Central memory CD8-positive, alpha-beta T cell (primary cell): ENCODE measurements around the gene NPL.
A peak's percentile ranks its signal among the peaks of the same experiment; 100 is the strongest.

Experiments
- ATAC-seq: fragments of 150-1000 bp; cut with Tn5 transposase; replicated peaks from 2 replicates; pipeline ENCODE4 v1.10.0; 2022; ENCODE audit warnings: mild to moderate bottlenecking, moderate FRiP score, moderate number of reproducible peaks; ENCODE audit not compliant: poor library complexity, severe bottlenecking; ENCODE audit errors: extremely low read depth
- DNase-seq, 2 donors: peaks; one replicate each; pipeline ENCODE4 v3.0.0; 2021; ENCODE audit warnings: low spot score in 2 of 2
- H3K27ac Mint-ChIP-seq: one replicate; pipeline ENCODE4 v1.8.0; 2022; ENCODE audit warnings: low read depth, mild to moderate bottlenecking, moderate library complexity, mixed read lengths
- H3K27me3 Mint-ChIP-seq: one replicate; pipeline ENCODE4 v1.8.0; 2022; ENCODE audit warnings: mixed read lengths
- H3K36me3 Mint-ChIP-seq: one replicate; pipeline ENCODE4 v1.8.0; 2022; ENCODE audit warnings: mild to moderate bottlenecking, moderate library complexity, mixed read lengths; ENCODE audit not compliant: insufficient read depth
- H3K4me1 Mint-ChIP-seq: one replicate; pipeline ENCODE4 v1.8.0; 2022; ENCODE audit warnings: mixed read lengths
- H3K4me3 Mint-ChIP-seq: one replicate; pipeline ENCODE4 v1.8.0; 2022; ENCODE audit warnings: mild to moderate bottlenecking, moderate library complexity, mixed read lengths
- H3K9me3 Mint-ChIP-seq: one replicate; pipeline ENCODE4 v1.8.0; 2022; ENCODE audit warnings: mixed read lengths

Gene NPL

DNA sequence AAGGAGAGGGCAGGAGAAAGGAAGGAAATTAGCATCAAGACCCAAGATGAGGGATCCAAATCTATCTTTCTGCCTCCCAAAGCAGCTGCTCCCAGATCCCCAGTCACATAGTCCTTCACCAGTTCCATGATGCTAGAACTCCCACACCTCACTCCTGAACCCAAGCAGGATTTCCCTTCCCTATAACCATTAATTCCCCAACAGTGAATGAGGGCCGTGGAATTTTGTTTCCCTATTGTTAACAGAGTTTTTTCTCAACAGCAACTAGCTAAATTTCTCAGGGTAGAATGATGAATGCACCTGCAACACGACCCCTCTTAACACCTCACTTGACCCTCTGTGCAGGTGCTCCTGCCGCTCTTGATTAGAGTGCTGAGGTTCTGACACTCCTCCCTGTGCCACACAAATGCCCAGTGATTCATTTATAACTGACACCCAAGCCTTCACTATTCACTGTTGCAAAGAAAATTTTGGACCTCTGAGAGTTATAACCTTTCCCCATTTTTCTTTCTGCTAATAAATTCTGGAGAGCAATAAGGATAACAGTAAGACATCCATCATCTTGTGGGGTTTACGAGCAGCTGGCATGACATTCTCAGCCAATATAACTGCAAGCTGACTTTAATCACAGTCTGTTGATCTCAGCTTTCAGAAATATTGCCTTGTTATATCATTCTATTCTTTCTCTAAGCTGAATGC, 25.4 kb upstream of the NPL start:
- Mint-ChIP-seq H3K9me3 (peaks cover 5% of the 10 kb centered on the region), H3K36me3 (no peaks in the 10 kb centered on the region), H3K4me1 (no peaks in the 10 kb centered on the region), H3K4me3 (no peak overlapping the region), H3K27me3 (peaks cover 15% of the 10 kb centered on the region), H3K27ac (no peak overlapping the region)
- ATAC-seq (no peak), DNase-seq (no peak)

DNA sequence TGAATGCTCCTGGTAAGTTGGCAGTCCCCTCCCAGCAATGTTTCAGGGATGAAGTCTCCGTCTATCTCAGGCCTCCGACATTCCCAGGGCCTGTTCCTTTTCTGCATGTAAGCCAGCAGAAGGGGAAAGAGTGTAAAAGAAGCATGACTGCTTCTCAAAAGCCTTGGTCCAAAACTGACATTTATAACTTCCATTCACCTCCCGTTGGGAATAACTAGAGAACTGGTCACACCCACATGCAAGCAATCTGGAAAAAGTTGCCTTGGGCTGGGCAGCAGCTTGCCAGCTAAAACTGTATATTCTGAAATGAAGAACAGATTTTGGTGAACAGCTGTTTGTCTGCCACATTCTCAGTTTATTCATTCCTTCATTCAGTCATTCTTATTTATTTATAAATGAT, 24.2 kb upstream of the NPL start:
- ATAC-seq (no peak), DNase-seq (no peak)
- Mint-ChIP-seq H3K9me3 (peaks cover 5% of the 10 kb centered on the region), H3K4me3 (no peak overlapping the region), H3K4me1 (no peaks in the 10 kb centered on the region), H3K27ac (no peak overlapping the region), H3K27me3 (peaks cover 25% of the 10 kb centered on the region), H3K36me3 (peaks cover 2% of the 10 kb centered on the region)

DNA sequence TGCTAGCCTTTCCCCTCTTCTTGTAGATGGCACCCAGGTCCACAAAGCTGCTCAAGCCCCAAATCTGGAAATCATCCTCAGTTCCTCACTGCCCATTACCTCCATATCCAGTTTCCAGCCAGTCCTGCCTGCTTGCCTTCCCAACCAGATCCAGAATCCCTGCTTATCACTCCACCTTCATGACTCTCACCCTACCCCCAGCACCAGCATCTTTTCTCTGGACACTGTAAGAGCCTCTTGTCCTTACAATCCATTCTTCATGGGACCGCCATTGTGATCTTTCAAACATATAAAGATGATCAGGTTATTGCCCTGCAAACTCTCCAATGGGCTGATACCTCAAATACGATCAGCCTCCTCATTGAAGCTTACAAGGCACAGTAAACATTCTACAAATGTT, 23.5 kb upstream of the NPL start:
- peaks cover 5% of the 10 kb centered on the region for H3K9me3 Mint-ChIP-seq
- H3K27me3 Mint-ChIP-seq: peaks cover 28% of the 10 kb centered on the region
- H3K27ac Mint-ChIP-seq: no peak overlapping the region
- DNase-seq: no peak
- ATAC-seq: no peak
- peaks cover 2% of the 10 kb centered on the region for H3K36me3 Mint-ChIP-seq
- no peak overlapping the region for H3K4me3 Mint-ChIP-seq
- H3K4me1 Mint-ChIP-seq: no peaks in the 10 kb centered on the region

DNA sequence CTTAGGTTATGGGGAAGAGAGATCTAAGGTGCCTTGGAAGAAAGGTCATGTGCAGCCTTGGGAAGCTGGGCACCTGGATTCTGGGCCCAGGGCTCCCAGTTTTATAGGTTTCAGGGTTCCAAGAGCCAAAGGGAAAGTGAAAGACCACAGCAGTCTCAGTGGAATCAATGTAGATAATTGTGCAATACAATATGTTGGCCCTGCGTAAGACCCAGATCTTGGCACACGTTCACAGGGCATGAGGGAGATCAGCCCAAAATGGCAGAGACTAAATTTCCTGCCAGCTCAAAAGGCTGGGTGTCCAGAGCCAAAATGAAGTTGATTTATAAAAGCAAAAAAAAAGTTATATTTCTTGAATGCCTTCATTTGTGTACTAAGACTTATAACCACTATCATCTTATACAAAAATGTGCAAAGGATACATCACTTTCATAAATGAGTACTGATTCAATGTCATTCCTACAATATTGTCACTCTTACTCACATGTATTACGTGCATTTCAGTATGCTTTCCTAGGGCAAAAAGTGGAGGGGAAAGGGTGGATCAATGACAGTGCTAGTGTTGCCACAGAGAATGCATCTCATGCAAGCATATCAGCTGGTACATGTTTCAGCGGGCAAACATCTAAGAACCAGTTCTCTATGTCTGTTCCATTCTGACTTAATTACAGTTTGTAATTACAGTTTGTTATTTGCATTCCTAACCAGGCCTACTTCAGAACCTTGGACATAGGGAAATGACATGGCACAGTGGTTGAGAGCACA, 22.5 kb upstream of the NPL start:
- Mint-ChIP-seq H3K36me3 (peaks cover 2% of the 10 kb centered on the region), H3K27me3 (peaks cover 37% of the 10 kb centered on the region), H3K4me3 (no peak overlapping the region), H3K27ac (no peak overlapping the region), H3K4me1 (no peaks in the 10 kb centered on the region), H3K9me3 (no peaks in the 10 kb centered on the region)
- no peak for DNase-seq
- ATAC-seq: no peak

- ATAC-seq: no peak
- Mint-ChIP-seq H3K9me3 (no peaks in the 10 kb centered on the region), H3K36me3 (peaks cover 4% of the 10 kb centered on the region), H3K4me3 (no peak overlapping the region), H3K4me1 (no peaks in the 10 kb centered on the region), H3K27ac (no peak overlapping the region), H3K27me3 (peaks cover 44% of the 10 kb centered on the region)
- DNase-seq: no peak
These were observed 20.6 kb upstream of the NPL start for GRCh38 chr1:182768963-182769362.

- H3K27ac Mint-ChIP-seq: no peak overlapping the region
- no peaks in the 10 kb centered on the region for H3K4me1 Mint-ChIP-seq
- H3K27me3 Mint-ChIP-seq: peaks cover 48% of the 10 kb centered on the region
- H3K36me3 Mint-ChIP-seq: peaks cover 4% of the 10 kb centered on the region
- H3K9me3 Mint-ChIP-seq: no peaks in the 10 kb centered on the region
- H3K4me3 Mint-ChIP-seq: no peak overlapping the region
- DNase-seq (no peak), ATAC-seq (no peak)
These were observed 19.3 kb upstream of the NPL start for GRCh38 chr1:182770232-182770631.

- no peak for DNase-seq
- H3K4me1 Mint-ChIP-seq: no peaks in the 10 kb centered on the region
- peaks cover 59% of the 10 kb centered on the region for H3K27me3 Mint-ChIP-seq
- H3K27ac Mint-ChIP-seq: no peak overlapping the region
- no peak overlapping the region for H3K4me3 Mint-ChIP-seq
- no peaks in the 10 kb centered on the region for H3K9me3 Mint-ChIP-seq
- no peak for ATAC-seq
- peaks cover 4% of the 10 kb centered on the region for H3K36me3 Mint-ChIP-seq
These were observed 18.2 kb upstream of the NPL start for GRCh38 chr1:182771187-182771984.

GRCh38 chr1:182777386-182777785, 12.2 kb upstream of the NPL start:
- Mint-ChIP-seq H3K27me3 (peaks cover 30% of the 10 kb centered on the region), H3K36me3 (peaks cover 2% of the 10 kb centered on the region), H3K4me1 (peaks cover 6% of the 10 kb centered on the region), H3K4me3 (no peak overlapping the region), H3K9me3 (no peaks in the 10 kb centered on the region), H3K27ac (no peak overlapping the region)
- no peak for ATAC-seq
- no peak for DNase-seq

DNA sequence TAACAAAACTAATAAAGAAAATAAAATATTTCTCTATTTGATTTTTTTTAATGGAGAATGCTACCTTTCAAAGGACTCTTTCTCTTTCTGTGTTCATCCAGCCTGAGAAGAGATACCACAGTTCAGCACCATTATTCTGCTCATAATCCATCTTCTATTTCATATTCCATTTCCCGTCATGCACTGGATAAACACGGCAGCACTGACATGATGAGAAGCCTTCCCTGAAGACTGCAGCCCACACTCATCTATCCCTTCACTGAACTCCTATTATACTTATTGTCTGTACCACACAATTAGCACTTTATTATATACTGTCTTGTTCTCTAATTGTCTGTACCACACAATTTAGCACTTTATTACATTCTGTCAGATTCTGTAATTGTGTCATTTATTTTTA, 10.7 kb upstream of the NPL start:
- no peak for DNase-seq
- H3K9me3 Mint-ChIP-seq: no peaks in the 10 kb centered on the region
- peaks cover 7% of the 10 kb centered on the region for H3K4me1 Mint-ChIP-seq
- H3K4me3 Mint-ChIP-seq: no peak overlapping the region
- ATAC-seq: no peak
- H3K27me3 Mint-ChIP-seq: peaks cover 25% of the 10 kb centered on the region
- H3K27ac Mint-ChIP-seq: no peak overlapping the region
- H3K36me3 Mint-ChIP-seq: no peaks in the 10 kb centered on the region

DNA sequence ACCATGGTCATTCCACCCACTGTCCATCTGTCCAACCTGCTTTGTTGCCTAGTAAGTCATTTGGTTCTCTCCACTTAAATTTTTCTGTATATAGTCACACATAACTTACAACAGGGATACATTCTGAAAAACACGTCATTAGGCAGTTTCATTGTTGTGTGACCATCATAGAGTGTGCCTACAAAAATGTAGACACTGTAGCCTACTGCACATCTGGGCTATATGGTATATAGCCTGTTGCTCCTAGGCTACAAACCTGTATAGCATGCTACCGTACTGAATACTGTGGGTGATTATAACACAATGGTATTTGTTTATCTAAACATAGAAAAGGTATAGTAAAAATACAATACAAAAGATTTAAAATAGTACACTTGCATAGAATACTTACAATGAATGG, 10.0 kb upstream of the NPL start:
- Mint-ChIP-seq H3K9me3 (no peaks in the 10 kb centered on the region), H3K36me3 (no peaks in the 10 kb centered on the region), H3K4me3 (no peak overlapping the region), H3K4me1 (peaks cover 7% of the 10 kb centered on the region), H3K27me3 (peaks cover 18% of the 10 kb centered on the region), H3K27ac (no peak overlapping the region)
- DNase-seq: no peak
- no peak for ATAC-seq

- H3K27ac Mint-ChIP-seq: no peak overlapping the region
- H3K4me3 Mint-ChIP-seq: no peak overlapping the region
- no peaks in the 10 kb centered on the region for H3K9me3 Mint-ChIP-seq
- peaks cover 7% of the 10 kb centered on the region for H3K4me1 Mint-ChIP-seq
- DNase-seq (peak; percentile 42 to 44), ATAC-seq (peak; percentile 46)
- no peaks in the 10 kb centered on the region for H3K27me3 Mint-ChIP-seq
- no peaks in the 10 kb centered on the region for H3K36me3 Mint-ChIP-seq
These were observed 7.6 kb upstream of the NPL start for GRCh38 chr1:182781841-182782586.

- Mint-ChIP-seq H3K27ac (no peak overlapping the region), H3K36me3 (no peaks in the 10 kb centered on the region), H3K9me3 (no peaks in the 10 kb centered on the region), H3K27me3 (no peaks in the 10 kb centered on the region), H3K4me3 (no peak overlapping the region), H3K4me1 (peaks cover 7% of the 10 kb centered on the region)
- DNase-seq (no peak), ATAC-seq (no peak)
These were observed 7.0 kb upstream of the NPL start for GRCh38 chr1:182782587-182782913.
